Frontal cortex (tissue), 4 donors: Measurements from ENCODE around the gene PLS3. TPM values are rescaled to one million over a fixed set of nuclear protein-coding genes. Genes with fewer than 3 reads are reported as not detected.
"Not testable (repeated sequence)": the region's sequence is repeated elsewhere in the genome, so short reads cannot be mapped to it uniquely, and the experiment has no call there.

Source experiments
- DNase-seq, 2 donors: peaks; one replicate each; pipeline ENCODE4 v3.0.0; 2012; ENCODE audit warnings: low spot score in 2 of 2
- FAIRE-seq: peaks from 2 replicates; lab custom pipeline; 2012; peaks lifted over from hg19 to GRCh38; lab: Jason Lieb, UNC
- total RNA-seq: library from RNA; depleted of rRNA; stranded (reverse); fragments of >200 nt; gene quantifications from one replicate; pipeline ENCODE4 v1.2.3, GENCODE V29; 2014
- donor health status: control.
- donor health status: control.
- donor health status: control.

PLS3 gene, protein sequence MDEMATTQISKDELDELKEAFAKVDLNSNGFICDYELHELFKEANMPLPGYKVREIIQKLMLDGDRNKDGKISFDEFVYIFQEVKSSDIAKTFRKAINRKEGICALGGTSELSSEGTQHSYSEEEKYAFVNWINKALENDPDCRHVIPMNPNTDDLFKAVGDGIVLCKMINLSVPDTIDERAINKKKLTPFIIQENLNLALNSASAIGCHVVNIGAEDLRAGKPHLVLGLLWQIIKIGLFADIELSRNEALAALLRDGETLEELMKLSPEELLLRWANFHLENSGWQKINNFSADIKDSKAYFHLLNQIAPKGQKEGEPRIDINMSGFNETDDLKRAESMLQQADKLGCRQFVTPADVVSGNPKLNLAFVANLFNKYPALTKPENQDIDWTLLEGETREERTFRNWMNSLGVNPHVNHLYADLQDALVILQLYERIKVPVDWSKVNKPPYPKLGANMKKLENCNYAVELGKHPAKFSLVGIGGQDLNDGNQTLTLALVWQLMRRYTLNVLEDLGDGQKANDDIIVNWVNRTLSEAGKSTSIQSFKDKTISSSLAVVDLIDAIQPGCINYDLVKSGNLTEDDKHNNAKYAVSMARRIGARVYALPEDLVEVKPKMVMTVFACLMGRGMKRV
- total RNA-seq = 76.2 TPM

DNA sequence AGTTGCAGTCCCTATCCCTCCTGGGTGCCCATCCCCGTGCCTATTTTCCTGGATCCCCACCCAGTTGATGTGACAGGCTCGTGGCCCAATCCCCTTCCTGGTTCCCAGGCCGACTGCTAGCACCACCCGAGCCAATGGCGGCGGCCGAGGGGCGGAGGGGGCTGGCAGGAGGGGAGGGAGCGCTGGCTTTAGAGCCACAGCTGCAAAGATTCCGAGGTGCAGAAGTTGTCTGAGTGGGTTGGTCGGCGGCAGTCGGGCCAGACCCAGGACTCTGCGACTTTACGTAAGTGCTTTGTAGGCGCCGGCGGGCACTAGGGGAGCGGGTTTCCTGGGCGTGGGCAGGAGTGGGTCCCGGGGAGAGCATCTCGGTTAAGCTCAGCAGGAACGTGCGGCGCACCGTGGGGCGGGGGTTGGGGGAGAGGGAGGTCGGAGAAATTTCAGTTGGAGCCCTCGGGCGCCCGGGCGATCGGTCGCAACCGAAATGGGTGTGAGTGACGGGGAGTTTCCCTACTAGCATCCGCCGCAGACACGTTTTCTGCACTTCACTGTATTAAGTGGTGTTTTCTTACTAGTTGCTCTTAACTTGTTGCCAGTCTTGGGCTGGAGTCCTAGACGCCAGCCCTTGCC, at the start of gene PLS3:
Gene PLS3 (plus strand): TSS at position 197 of the 627 bp plus-strand sequence. CDS start 49,077 bp downstream, outside the sequence.
- no peak for FAIRE-seq

DNA sequence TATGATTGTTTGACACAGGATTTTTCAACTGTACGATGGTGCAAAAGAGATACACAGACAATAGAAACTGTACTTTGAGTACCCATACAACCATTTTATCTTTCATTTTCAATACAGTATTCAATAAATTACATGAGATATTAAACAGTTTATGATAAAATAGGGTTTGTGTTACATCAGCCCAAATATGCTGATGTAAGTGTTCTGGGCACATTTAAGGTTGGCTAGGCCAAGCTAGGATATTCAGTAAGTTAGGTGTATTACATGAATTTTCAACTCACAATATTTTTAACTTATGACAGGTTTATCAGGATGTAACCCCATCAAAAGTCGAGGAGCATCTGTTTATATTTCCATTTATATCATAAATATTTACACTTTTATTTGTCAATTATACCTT, 42.9 kb upstream of the PLS3 start:
- FAIRE-seq = no peak
- DNase-seq = no peak

More for the DNA sequence above, at the start of gene PLS3:
- peak; percentile 61 to 62 for DNase-seq

DNA sequence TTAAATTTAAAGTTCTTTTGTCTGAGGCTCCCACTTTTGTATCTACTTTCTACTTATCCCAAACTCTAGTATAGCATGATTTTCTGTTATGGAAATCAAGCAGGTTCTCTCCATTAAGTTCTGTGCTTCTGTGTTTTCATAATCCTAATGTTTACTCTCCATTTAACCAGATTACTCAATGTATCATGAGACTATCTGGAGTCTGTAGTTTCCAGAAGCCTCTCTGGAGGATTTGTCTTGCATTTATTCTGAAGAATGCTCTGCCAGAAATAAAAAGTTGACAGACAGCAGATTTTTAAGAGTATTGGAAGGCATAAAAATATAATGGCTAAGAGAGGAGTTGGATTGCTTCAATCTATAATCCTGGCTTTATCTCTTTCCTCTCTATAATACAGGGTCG, 39.2 kb upstream of the PLS3 start:
- no peak for FAIRE-seq
- no peak for DNase-seq

DNA sequence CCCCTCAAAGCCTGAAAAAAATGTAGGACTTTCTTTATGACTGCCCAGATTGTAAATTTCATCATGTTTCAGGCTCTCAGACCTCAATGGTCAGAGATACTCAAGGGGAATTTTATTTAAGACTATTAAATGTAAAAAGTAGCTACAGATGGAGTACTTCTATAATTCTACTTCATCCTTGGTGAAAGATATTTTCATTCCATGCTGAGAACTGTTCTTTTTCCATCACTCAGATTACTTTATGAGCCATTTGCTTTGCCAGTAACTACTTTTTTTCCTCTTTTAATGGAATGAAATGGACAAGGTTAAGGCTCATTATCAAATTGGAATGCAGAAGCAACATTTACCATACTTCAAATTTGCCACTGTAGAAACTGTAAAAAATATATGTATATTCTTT, 38.0 kb upstream of the PLS3 start:
- no peak for FAIRE-seq
- no peak for DNase-seq

DNA sequence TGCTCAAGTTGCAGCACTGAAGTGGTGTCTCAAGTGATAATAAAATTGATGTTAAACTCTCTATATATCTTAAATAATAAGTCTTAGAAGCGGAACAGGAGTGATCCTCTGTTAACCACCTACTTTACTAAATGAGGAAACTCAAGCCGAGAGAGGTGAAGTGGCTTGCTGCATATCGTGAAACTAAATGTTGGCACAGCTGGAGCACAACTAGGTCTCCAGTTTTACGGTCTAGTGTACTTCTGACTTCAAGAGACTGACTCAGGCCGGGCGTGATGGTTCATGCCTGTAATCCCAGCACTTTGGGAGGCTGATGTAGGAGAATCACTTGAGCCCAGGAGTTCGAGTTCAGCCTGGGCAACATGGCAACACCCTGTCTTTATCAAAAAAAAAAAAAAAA, 35.5 kb upstream of the PLS3 start:
- no peak for DNase-seq
- no peak for FAIRE-seq

DNA sequence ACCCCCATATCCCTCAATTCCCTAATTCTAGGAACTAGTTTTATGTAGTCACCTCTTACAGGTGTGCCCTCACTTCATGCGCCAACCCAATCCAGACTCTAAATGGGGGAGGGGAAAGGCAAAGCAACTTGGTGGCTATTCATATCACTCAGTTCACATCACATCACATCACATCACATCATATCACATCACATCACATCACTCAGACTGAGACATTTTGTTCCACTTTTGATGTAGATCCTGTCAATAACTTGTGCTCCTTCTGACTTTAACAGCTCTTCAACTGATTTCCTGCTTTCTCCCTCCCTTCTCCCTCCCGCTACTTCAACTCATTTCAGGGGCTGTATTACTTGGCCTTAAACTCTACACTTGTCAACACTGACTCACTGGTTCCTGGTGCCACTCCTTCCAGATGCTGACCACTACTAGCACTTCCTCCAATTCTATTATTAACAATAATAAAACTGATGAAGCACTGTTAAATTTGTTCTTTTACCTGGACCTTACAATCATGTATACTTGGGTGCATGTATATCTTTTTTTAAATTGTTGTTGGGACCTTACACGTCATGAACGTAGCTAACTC, 29.1 kb upstream of the PLS3 start:
- no peak for FAIRE-seq
- DNase-seq = no peak

DNA sequence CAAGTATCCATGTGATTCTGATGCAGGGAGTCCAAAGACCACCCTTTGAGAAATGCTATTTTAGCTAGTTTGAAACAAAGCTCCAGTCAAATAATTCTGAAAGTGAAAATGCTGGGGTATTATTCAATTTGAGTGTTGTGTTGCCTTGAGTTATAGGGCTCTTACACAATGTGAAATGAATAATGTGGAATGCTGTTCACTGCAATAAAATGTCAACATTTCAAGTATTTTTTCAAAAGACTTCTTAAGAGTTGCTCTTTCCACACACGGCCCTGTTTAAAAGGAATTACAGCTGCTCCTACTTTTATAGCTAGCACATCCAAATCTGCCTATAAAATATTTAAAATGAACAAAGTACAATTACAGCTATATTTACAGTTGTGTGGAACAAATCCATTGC, 27.5 kb upstream of the PLS3 start:
- DNase-seq (no peak), FAIRE-seq (no peak)

DNA sequence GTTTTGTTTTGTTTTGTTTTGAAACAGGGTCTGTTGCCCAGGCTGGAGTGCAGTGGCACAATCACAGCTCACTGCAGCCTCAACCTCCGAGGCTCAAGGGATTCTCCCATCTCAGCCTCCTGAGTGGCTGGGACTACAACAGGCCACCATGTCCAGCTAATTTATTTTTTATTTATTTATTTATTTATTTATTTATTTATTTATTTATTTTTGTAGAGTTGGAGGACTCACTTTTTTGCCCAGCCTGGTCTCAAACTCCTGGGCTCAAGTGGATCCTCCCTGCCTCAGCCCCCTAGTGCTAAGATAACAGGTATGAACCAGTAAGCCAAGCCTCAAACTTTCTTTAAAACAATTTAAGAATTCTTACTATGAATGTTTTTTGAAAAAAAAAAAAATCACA, 26.6 kb upstream of the PLS3 start:
- FAIRE-seq (no peak), DNase-seq (no peak)

DNA sequence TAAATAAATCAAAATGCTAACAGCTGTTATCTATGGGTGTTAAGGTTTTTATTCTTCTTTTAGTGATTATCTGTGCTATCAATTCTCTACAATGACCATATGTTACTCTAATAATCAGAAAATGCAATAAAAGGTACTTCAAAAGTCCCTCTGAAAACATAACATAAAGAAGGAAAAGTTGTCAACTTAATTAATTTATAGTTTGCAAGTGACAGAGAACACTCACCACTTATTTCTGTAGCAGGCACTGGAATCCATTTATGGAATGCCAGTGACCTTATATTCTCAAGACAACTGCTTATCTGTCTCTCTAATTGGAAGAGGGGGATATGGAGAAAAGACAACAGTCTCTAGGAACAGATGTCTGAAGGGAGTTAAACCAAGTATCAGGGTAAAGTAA, 25.6 kb upstream of the PLS3 start:
- no peak for FAIRE-seq

DNA sequence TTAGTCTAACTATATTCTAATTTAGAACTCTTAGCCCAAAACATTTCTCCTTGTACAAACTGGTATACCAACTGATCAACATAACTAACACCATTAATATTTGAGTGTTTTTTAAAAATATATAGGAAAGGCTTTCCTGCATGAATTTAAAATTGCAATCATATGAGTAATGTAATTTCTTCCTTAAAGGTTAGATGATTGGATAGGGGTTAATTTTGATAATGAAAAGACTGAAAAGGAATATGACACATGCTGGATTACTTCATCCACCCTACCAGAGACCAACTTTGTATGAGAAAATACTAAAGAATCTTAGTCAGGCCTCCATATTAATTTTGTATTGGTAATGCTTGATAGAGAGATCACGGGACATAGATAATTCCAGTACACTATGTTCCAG, 25.1 kb upstream of the PLS3 start:
- FAIRE-seq (no peak), DNase-seq (no peak)

More for the DNA sequence above, 25.6 kb upstream of the PLS3 start:
- no peak for DNase-seq

DNA sequence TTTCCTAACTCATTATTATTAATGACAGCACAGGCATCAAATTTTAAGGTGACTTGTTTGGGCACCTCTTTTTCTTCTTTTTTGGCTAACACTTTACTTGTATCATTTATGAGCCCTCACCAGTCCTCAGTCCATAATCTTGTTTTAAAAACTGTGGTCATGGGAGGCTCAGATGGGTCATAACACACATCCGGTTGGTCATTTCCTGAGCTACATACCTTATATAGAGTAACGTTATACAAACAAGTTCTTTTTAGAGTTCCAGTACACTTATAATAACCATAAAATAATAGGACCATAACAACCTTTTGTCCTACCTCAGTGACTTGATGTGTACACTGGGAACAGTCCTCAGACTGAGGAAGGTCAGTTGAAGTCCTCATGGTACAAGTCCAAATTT, 21.1 kb upstream of the PLS3 start:
- no peak for FAIRE-seq
- DNase-seq = no peak

DNA sequence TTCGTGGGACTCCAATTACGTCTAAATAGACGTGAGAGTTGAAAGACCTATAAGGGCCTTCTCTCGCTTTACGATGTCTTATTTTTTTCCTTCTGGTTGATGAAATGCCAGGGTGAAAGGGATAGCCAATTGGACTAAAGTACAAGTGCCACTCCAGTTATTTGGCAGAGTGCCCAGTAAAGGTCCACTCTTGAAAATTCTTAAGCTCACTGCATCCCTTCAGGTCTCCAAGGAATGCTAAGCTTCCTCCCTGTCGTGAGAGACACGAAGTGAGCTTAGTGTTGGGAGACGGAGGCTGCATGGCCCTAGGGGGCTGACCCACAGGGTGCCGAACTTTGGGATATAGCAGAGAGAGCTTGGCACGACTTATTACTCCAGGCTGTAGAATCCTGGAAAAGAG, 19.9 kb upstream of the PLS3 start:
- DNase-seq, FAIRE-seq: not testable (repeated sequence)

DNA sequence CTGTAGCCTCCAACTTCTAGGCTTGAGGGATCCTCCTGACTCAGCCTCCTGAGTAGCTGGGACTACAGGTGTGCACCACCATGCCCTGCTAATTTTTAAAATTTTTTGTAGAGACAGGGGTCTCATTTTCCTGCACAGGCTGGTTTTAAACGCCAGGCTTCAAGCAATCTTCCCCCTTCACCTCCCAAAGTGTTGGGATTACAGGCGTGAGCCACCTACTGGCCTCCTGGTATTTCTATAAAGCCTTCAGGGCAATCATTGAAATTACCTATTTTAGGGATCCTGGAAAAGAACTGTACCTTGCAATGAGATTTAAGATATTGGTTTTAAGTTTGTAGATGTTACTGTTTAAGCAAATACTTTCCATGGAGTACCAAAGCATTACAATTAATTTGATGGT, 13.5 kb upstream of the PLS3 start:
- DNase-seq = no peak
- FAIRE-seq = no peak

DNA sequence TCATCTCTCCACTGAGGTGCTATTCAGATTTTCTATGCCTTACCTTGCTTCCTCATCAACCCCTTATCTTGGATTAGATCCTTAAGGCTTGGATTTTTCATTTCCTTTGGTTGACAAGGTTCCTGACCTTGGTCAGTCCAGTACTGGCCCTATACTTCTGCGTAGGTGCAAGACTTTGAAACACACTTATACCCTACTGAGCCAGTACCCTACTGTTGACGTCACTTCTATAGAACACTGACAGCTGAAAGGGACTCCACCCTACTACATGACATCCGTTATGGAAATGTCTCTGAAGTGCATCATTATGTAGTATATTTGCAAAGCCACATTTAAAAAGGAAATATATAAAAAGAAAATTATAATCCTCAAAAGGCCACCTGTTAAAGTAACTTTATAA, 12.0 kb upstream of the PLS3 start:
- no peak for FAIRE-seq
- no peak for DNase-seq

DNA sequence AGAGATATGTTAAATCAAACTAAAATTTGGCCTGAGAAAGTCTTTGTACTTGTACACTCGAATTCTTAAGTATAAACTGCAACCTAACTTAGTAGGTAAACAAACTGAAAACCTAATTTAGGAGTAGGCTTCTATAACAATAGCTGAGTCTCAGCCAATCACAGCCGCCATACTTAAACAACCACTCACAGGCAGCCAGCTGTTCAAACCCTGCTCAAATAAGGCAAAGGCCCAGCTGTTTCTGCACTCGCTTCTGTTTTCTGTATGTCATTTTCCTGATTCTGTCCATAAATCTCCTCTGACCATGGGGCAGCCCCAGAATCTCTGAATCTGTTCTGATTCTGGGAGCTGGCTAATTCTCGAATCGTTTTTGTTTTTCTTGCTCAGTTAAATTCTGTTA, 7.8 kb upstream of the PLS3 start:
- DNase-seq = no peak

DNA sequence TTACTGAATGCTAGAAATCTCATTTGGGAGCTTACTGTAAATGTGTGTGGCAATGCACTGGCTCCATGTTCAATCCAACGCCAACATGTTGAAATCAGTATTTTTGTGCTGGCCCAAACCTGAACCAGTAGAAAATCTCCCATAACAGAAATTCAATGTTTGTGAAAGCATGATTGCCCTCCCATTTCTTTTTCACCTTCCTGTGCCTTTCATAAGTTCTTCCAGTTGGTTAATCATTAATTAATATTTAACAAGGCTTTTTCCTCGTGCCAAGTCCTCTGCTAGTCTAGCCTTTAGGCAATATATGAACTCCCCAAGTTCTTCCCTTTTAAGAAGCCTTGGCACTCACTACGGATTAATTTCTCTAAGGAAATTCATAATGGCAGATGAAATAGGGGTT, 1.3 kb upstream of the PLS3 start:
- FAIRE-seq (no peak), DNase-seq (no peak)

More for the DNA sequence above, 7.8 kb upstream of the PLS3 start:
- no peak for FAIRE-seq

DNA sequence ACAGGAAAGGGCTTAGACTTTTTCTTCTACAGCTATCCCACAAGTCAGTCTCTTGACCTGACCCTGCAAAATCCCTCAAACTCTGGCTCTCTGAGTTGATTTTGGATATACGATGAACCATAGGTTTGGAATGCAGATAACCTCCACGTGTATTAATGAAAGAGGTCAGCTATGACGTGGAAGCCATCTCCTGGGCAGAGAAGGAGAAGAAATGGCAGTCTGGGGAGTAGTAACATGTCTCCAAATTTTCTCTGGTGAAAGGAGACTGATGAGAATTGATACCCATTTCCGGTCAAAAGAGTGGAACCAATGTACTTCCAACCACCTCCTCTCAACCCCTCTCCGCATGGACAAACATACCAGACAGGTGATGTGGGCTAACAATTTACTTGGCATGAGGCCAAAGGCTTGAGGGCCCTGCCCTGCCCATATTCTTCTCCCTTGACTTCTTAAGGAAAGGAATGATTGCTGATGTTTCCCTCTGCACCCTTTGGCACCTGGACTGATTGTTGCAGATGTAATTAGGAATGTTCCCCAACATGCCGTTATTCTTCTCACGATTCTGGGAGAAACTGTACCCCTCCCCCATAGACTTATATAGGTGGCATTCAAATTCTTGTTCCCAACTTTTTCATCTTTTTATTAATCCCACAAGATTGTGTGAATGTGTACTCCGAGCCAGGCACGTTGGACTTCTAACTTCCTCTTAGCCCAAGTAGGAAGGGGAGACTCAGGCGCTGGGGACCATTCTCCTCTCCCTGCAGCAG, 580 bp upstream of the PLS3 start:
- FAIRE-seq = no peak
- no peak for DNase-seq

DNA sequence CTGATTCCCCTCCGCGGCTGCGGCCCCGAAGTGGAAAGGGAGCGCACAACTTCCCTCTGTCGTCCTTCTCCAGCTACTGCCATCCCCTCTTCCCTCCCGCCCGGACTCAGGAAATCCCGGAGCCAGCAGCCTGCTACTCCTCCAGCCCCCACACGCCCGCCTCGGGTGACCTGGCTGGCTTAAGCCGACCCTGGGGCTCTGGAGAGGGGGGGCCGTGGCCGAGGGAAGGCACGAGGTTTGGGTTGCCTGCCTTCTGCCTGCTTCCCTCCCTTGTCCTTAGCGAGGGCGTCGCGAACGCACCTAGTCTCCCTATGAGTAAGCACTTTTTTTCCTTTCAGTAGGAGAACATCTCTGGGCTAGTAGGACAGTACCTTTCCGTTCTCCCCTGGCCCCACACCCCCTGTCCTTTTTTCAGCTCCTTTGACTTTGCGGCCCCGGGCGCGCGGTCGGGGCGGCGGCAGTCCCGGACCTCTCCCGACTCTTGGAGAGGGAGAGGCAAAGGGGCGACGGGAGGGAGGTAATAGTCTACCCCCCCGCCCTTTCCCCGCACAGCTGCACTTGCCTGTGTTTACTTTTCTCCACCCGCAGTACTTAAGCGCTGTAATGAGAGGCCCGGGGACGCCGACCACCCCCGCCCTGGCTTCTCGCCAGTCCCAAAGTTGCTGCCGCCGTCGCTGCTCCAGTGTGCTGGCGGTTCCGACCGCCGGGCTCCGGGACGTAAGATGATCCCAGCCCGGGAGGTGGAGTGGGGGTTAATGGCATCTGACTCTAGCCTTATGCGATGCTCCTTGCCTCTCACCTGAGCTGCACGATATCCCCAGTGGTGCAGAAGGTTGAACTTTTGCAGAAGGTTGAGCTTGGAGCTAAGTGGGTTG, 868 bp downstream of the PLS3 start:
- FAIRE-seq (no peak), DNase-seq (peak in 1 of 2 donors; percentile 37)

DNA sequence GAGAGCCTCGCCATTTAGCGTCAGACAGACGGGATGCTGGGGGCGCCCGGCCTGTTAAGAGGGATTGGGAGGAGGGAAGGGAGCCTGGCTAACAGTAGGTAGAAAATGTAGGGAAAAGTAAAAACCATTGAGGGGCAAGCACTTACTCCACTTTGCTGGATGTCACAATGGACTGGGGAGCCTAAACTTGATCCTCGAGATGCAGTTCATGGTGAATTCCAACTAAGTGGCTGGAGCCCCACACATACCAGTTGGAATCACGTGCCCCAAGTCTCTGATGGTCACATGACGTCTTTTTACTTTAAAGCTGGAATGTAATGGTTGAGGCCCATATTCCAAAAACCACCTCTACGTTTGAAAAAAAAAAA, 1.5 kb downstream of the PLS3 start:
- DNase-seq (no peak), FAIRE-seq (no peak)
